ENCODE results near the gene CLEC7A. TPM values are rescaled to one million over a fixed set of nuclear protein-coding genes. Genes with fewer than 3 reads are reported as not detected.

The CLEC7A gene
- total RNA-seq, 1 donor from 2014 or later: 1.3 TPM

DNA sequence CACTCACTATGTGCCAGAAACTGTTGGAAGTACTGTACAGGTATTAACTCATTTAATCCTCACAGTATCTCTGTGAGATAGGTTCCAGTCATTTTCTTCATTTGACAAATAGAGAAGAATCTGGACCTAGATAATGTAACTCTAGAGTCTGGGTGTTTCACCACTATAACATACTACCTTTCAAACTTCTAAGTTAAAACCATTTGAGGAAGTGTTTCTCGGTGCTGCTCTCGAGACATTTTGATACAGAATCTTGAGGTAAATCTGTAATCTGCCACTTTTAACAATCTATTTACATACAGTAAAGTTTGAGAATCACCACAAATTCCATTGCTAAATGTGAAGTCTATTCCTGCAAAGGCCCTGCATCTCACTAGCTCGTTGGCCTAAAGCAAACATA lies 33.1 kb upstream of the CLEC7A start:
- DNase-seq: no peak
- no peak for TF ChIP-seq CTCF (IDR thresholded peaks at IDR 0.05; ENCODE audit: borderline replicate concordance)
- no peak overlapping the region for H3K4me3 ChIP-seq
- no peaks in the 10 kb centered on the region for H3K27me3 ChIP-seq (ENCODE audit: low read depth)
- no peaks in the 10 kb centered on the region for H3K9me3 ChIP-seq (replicated peaks)
- no peak overlapping the region for H3K27ac ChIP-seq (replicated peaks)
- peaks cover 8% of the 10 kb centered on the region for H3K4me1 ChIP-seq
- H3K36me3 ChIP-seq: no peaks in the 10 kb centered on the region
- intact Hi-C loops (cut with micrococcal nuclease): no loop called here

- no peak for DNase-seq
- no peaks in the 10 kb centered on the region for H3K27me3 ChIP-seq (ENCODE audit: low read depth)
- no peak overlapping the region for H3K27ac ChIP-seq (replicated peaks)
- intact Hi-C loops (cut with micrococcal nuclease): no loop called here
- TF ChIP-seq CTCF (IDR thresholded peaks at IDR 0.05; ENCODE audit: borderline replicate concordance): no peak
- no peak overlapping the region for H3K4me3 ChIP-seq
- H3K9me3 ChIP-seq (replicated peaks): no peaks in the 10 kb centered on the region
- no peaks in the 10 kb centered on the region for H3K36me3 ChIP-seq
- H3K4me1 ChIP-seq: peaks cover 8% of the 10 kb centered on the region
Measured at GRCh38 chr12:10160617-10161385, 30.8 kb upstream of the CLEC7A start.

DNA sequence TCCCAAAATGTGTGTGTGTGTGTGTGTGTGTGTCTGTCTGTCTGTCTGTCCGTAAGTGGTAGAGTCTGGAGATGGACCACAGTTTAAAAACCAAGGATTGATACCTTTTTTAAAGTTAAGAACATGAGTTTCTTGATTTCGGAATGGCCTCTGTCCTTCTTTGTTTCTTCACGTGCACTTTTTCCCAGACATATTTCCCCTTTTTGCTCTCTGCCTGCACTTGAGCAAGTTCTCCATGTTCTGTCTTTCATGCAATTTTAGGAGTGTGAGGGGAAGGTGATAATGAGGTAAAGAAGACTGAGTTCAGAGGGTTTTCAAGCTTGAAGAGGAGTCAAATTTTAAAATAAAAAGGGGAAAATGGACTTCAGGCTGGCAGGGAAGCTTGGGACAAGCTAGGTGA lies 29.3 kb upstream of the CLEC7A start:
- intact Hi-C loops (cut with micrococcal nuclease): no loop called here
- Histone ChIP-seq H3K9me3 (replicated peaks) (no peaks in the 10 kb centered on the region), H3K4me3 (no peak overlapping the region), H3K36me3 (no peaks in the 10 kb centered on the region), H3K27ac (replicated peaks) (no peak overlapping the region), H3K4me1 (peaks cover 8% of the 10 kb centered on the region), H3K27me3 (ENCODE audit: low read depth) (no peaks in the 10 kb centered on the region)
- DNase-seq: no peak
- no peak for TF ChIP-seq CTCF (IDR thresholded peaks at IDR 0.05; ENCODE audit: borderline replicate concordance)

DNA sequence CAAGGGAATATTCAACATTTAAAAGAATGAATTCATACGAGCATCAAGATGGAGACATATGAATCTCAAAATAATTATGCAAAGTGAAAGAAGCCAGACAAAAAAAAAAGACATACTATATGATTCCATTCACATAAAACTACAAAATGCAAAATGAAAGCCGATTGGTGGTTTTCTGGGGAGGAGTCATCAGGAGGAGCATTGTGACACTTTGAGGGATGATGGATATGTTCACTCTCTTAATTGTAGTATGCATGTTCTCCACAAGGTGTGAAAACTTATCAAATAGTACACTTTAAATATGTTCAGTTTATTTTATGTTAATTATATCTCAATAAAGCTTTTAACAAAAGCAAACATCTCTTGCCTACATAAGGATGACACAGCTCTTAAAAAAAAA lies 28.4 kb upstream of the CLEC7A start:
- Histone ChIP-seq H3K4me1 (peaks cover 16% of the 10 kb centered on the region), H3K9me3 (replicated peaks) (no peaks in the 10 kb centered on the region), H3K27me3 (ENCODE audit: low read depth) (no peaks in the 10 kb centered on the region), H3K36me3 (no peaks in the 10 kb centered on the region), H3K27ac (replicated peaks) (no peak overlapping the region), H3K4me3 (no peak overlapping the region)
- intact Hi-C loops (cut with micrococcal nuclease): no loop called here
- TF ChIP-seq CTCF (IDR thresholded peaks at IDR 0.05; ENCODE audit: borderline replicate concordance): no peak
- no peak for DNase-seq

- peaks cover 22% of the 10 kb centered on the region for H3K4me1 ChIP-seq
- TF ChIP-seq CTCF (IDR thresholded peaks at IDR 0.05; ENCODE audit: borderline replicate concordance): no peak
- H3K36me3 ChIP-seq: no peaks in the 10 kb centered on the region
- H3K27me3 ChIP-seq (ENCODE audit: low read depth): no peaks in the 10 kb centered on the region
- H3K9me3 ChIP-seq (replicated peaks): no peaks in the 10 kb centered on the region
- H3K4me3 ChIP-seq: no peak overlapping the region
- H3K27ac ChIP-seq (replicated peaks): no peak overlapping the region
- intact Hi-C loops (cut with micrococcal nuclease): no loop called here
- DNase-seq: no peak
Measured at GRCh38 chr12:10155966-10156365, 26.0 kb upstream of the CLEC7A start.

Data from left ventricle myocardium inferior (tissue), 1 donor.